Fibroblast of lung (primary cell): ENCODE measurements around the gene SGK2.

Experiments
- CTCF ChIP-seq, 2 donors: IDR thresholded peaks in 1 of 2; conservative IDR thresholded peaks in 1 of 2; 1 replicate in 1 of 2; 2 replicates in 1 of 2; pipeline ENCODE4 v1.5.1; 2011 to 2012; ENCODE audit warnings: low read length in 2 of 2, control low read depth in 1 of 2, inconsistent platforms in 1 of 2, low read depth in 1 of 2, mild to moderate bottlenecking in 1 of 2
- EZH2 ChIP-seq: IDR thresholded peaks from 2 replicates; pipeline ENCODE4 v1.5.1; 2012; ENCODE audit warnings: low read length, control low read depth, mild to moderate bottlenecking; ENCODE audit errors: missing control alignments

- TF ChIP-seq CTCF (conservative IDR thresholded peaks at IDR 0.05 in 1 of 2, IDR thresholded peaks at IDR 0.05 in 1 of 2; ENCODE audit: low read depth in 1 of 2, low read length in 2 of 2): no peak
- TF ChIP-seq EZH2: no peak
These were observed 29.8 kb upstream of the SGK2 start for GRCh38 chr20:43529051-43529450.
